GM11168 (cell line): ENCODE measurements around the gene WBP1L.

Experiments
- in situ Hi-C: fragments of 300-500 bp; cut with MboI; formaldehyde crosslinking; loops from one replicate; pipeline ENCODE4 v1.12.0; 2022; ENCODE audit warnings: low sequenced_read_pairs; ENCODE audit not compliant: unreplicated experiment

WBP1L gene

DNA sequence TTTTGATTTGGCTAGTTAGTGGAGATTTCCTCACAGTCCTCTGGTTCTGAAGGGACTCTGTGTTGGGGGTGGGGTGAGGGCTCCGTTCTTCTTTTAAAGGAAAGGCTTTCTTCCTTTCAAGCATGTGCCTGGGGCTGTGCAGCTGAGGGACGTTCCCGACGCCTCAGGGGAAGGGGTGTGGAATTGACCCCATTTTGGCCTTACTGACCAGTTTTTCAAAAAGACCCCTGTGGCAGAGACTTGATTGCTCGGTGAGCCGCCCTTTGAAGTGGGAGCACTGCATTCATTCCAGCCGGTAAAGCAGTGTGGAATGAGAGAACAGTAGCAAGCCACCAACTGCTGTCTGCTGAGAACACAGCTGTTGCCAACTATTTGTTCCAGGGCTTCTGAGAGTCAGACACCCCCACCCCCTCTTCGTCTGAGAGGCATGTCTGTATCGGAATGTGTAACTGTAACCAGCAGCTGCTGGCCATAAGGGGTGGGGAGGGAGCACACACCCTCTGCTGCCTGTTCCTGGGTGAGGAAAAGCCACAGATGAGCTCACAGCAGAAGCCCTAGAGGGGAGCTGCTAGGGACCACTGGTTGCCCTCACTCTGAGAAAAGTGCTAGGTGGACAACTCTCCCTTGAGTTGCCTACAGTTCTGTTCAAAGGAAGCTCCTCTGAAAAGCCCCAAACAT lies 33.2 kb downstream of the WBP1L start:
- in situ Hi-C loops: no loop called here

GRCh38 chr10:102777711-102778453 lies 34.1 kb downstream of the WBP1L start:
- in situ Hi-C loops: no loop called here

DNA sequence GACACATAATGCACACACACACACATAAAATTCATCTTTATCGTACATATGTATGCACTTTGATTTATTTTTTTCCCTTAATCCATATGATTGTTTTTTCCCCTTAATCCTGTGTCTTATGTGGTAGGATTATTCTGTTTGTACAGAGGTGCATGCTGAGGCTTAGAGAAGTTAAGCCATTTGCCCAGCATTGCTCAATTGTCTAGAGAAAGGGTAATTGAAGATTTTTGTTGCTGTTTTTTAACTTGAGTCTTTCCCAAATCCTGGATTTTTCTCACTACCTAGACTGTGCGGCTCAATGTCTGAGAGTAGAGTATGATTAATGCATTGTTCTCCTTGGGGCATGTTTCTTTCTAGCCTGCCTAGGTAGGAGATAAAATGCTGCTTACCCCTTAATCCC lies 35.0 kb downstream of the WBP1L start:
- in situ Hi-C loops: no loop called here

DNA sequence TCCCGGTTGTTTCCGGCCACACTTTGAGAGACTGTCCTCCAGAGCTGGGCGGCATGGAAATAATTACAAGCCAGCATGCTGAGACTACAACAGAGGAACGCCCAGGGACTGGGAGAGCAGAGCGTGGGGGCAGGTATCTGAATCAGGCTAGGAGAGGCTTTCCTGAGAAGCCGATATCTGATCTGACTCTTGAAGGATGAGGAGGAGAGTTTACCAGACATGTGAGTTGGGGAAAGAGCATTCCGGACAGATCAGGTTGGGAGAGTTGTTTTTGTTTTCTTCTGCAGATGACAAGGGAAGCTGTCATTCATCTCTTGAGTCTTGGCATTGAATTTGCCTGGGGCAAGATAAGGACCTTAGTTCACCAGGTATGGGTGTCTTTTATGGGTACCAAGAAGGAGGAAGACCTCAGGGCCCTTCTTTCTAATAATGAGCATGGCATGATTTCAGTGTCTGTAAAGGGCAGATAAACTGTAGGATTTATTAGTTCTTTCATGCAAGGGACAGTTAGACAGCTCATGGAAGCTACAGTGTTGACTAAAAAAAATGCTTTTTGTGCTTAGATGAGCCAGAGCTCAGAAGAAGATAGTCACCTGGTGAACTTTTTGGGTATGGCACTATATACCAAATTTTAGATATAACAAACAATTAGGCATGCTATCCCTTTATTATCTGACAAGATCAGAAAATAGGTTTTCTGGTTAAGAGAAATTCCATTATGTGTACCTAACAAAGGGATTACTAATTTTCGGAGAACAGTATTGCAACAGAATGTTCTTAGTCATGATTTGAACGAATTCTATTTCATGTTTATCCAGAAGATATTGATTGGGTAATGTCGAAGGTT lies 36.2 kb downstream of the WBP1L start:
- in situ Hi-C loops: no loop called here

- in situ Hi-C loops: no loop called here
Measured at GRCh38 chr10:102780527-102780808, 36.7 kb downstream of the WBP1L start.

DNA sequence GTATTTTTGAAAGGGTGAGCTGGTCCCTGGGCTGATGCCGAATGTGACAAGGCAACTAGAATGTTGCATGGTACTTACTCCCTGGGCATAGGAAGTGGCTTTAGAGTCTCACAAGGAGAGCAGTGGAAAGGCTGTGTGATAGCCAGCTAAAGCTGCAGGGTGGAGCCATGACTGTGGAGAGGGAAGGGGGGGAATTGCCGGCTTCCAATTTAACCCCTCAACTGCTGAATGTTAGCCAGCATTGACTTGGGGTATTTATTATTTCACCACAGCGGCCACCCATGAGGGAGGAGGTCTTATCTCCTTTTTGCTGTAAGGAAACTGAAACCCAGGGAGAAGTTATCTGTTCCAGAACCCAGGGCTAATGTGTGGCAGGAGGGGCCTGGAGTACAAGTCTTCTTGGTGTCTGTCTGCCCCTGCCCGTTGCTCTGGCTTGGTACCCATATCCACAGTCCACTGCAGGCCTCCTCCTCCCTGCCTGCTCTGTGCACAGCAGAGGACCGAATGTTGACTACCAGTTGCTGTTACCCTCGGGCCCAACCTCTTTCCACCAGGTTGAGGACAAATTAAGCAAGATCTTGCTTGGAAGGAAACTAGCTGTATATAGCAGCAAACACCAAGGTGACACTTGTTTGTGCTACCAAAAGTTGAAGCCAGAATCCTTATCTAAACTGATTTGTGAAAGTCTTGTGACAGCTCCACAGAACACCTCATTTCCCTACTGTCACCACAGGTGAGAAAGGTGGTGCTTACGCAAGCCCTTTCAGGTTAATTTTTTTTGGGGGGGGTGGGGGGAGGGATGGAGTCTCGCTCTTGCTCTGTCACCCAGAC lies 37.6 kb downstream of the WBP1L start:
- in situ Hi-C loops: no loop called here

GRCh38 chr10:102781921-102782557 lies 38.3 kb downstream of the WBP1L start:
- in situ Hi-C loops: no loop called here

DNA sequence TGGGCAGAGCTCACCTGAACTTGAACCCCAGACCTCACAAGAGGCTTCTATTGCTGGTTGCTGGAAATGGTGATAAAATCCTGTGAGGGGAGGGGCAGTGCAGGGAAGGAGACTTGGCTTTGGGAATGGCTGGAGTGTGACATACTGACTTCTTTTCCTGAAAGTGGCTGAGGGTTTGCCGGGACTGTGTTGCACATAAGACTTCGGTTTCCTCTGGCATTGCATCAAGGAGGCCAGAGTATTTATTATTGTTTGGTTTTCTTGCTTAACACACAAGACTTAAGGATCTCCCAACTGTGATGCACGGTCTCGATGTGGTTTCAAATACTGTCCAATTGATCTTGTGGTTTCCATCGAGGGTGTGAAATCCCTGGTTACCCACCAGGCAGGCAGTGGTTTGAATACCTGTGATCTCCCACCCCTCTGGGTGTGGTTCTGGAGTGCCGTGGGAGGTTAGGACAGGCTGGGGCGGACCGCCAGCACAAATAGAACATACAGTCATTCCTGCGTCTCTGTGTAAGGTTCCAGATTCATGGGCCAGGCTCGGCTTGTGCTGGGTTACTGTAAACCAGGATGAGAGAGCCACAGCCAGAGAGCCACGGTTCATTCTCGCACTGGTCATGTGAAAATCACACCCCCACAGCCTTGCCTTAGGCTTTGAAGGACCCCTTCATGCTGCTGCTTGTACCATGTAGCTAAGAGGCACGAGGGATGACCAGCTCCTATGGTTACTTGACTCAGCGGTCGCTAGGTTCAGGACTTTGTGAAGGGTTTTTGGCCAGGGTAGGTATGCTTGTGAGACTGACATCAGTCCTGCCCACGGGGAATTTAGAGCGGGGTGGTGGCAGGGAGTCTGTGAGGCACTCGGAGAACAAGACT lies 39.2 kb downstream of the WBP1L start:
- in situ Hi-C loops: no loop called here

DNA sequence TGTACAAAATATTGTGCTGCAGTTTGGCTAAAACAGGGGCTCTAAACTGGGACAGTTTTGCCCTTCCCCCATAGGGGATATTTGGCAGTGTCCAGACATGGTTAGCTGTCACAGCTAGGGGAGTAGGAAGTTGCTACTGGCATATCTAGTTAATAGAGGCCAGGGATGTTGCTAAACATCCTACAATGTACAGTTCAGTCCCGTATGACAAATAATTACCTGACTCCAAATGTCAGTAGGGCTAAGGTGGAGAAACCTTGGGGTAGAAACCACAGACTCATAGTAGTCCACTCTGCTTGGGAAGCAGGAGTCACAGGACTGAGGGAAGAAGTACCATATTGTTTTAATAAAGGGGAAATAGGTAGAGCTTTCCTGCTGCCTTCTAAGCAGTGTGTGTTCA lies 39.8 kb downstream of the WBP1L start:
- in situ Hi-C loops: no loop called here

GRCh38 chr10:102785818-102786217 lies 42.1 kb downstream of the WBP1L start:
- in situ Hi-C loops: no loop called here

DNA sequence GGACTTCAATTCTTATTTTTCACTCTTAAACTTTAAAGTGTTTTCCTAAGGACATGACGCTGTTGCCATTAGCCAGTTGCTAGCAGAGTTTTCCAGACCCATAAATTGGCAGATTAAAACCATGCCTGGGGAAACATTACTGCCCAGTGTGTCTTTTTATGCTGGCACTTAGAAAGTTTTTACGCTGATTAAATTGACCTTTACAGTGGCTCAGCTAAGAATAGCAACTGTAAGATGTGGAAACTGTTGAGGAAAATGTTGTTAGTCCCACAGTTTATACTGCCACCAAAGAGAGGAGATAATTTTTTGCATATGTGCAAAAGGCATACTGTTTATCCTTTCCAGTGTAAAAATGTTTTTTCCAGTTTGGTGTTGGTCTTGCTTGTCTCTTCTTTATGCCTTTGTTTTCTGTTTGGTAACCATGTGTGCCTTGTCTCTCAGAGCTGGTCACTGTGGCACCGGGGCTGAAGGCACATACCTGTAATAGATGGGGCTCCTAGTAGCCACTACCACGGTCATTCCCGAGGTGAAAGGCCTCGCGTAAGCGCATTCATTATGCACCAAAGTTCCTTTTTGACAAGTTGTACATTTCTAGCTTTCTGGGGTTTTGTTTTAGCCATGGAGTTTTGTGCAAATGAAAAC lies 48.1 kb downstream of the WBP1L start:
- in situ Hi-C loops: no loop called here

DNA sequence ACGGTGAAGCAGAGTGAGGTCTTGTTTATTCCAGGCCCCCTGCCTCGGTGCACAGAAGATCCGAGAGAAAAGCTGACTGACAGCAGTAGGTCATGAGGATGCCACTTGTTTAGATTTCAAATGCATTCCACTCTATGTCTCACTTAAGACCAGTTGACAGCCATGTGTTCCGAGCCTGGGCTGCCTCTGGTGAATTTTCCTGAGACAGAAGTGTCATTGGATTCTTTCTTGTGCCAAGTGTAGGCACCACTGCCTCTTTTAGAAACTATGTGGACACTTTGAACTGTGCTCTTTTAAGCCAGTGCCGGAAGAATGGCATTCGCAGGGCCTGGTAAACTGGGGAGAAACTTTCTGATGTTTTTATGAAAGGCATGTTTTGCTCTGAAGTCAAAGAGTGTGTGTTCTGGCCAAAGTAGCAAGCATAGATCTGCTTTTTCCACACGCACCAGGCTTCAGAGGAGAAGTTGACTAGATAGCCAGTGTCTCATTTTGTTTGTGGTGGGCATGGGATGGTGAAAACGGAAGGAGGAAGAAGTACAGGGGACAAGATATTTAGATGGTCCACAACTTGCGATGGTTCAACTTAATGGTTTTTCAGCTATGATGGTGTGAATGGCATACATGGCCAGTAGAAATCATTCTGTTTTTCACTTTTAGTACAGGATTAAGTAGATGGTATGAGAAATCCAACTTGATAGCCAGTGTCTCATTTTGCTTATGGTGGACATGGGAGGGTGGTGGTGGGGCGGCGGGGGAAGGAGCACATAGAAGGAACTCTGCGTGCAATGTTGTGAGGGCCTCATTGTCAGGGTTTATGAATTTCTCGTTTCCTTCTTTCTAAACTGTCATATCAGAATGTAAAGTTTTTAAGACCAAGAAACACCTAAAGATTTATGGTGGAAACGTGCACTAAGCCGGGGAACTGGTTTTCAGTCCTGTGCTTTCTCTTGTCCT lies 52.0 kb downstream of the WBP1L start:
- in situ Hi-C loops: no loop called here

GRCh38 chr10:102796407-102797176 lies 52.8 kb downstream of the WBP1L start:
- in situ Hi-C loops: no loop called here

DNA sequence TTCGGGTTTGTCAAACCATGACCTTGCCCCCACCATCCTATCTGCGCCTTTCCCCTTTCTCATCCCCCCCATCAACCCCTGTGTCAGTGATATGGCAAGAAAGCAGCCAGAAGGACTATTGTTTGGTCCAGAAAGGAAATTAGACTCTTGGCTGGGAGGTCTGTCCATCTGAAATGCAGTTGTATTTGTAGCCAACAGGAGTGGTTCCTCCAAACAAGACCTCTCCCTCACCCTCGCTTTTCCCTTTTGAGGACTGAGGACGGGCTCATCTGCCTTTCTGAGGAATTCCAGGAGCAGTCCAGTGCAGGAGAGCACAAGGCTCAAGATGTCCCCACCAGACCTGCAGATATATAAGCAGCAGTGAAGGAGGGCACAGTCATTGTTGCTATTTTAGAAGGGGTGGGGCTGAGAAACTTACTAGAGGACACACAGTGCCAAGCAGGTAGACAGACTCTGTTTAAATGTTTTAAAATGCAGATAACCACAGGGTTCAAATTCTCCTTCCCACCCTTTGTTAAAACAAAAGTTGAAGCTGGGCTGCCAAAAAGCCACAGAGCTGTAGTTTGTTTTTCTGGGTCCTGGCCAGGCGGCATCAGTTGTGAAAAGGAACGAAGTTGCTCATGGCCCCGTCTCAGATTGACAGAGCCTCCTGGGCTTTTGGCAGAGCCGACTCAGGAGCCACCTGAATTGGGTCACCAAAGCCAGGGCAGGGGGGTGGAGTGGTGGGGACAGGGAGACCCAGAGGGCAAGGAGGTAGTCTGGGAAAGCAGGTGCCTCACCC lies 56.1 kb downstream of the WBP1L start:
- in situ Hi-C loops: no loop called here

GRCh38 chr10:102800611-102801335 lies 57.0 kb downstream of the WBP1L start:
- in situ Hi-C loops: no loop called here
